HepG2 (cell line): Measurements from ENCODE around the gene KCND3. TPM values are rescaled to one million over a fixed set of nuclear protein-coding genes. Genes with fewer than 3 reads are reported as not detected.

Experiments
- ATAC-seq: fragments of 200-7000 bp; cut with Tn5 transposase; 3 replicates; pipeline ENCODE4 v1.9.1; 2020; ENCODE audit warnings: mild to moderate bottlenecking, moderate library complexity
- BruUV-seq: library from RNA; stranded (reverse); fragments of 400-500 nt; replicated peaks from 2 replicates; lab custom pipeline; 2021; lab: Mats Ljungman, UMichigan
- CTCF ChIA-PET: fragments of 300-600 bp; formaldehyde crosslinking; extraction: SDS; loops from one replicate; lab custom pipeline; 2021; ENCODE audit warnings: low total read pairs, inconsistent platforms, low intra/inter-chr PET ratio; lab: Yijun Ruan, JAX
- POLR2A ChIA-PET: fragments of 350-600 bp; sonication (Branson Sonifier 250); formaldehyde crosslinking; loops from one replicate; lab custom pipeline; 2020; ENCODE audit warnings: antibody characterized with exemption, inconsistent platforms; lab: Yijun Ruan, JAX
- DNase-seq: peaks from one replicate; pipeline ENCODE4 v3.0.0-alpha.2; 2015; ENCODE audit warnings: low spot score
- FAIRE-seq: peaks from 3 replicates; lab custom pipeline; 2011; peaks lifted over from hg19 to GRCh38; lab: Jason Lieb, UNC
- H2AFZ ChIP-seq: one replicate; pipeline ENCODE4 v1.6.1; 2011; ENCODE audit warnings: low read length, inconsistent platforms
- H3K27ac ChIP-seq: fragments of 300-600 bp; 3 replicates; pipeline ENCODE4 v1.8.0; 2011; ENCODE audit warnings: mixed run types, mild to moderate bottlenecking, mixed read lengths, low read length, inconsistent platforms; ENCODE audit not compliant: insufficient read depth; ENCODE audit errors: extremely low read length
- H3K27me3 ChIP-seq, 2 experiments: fragments of 200-600 bp in 1 of 2; 2 replicates in 1 of 2; 3 replicates in 1 of 2; pipeline versions ENCODE4 v1.6.0 to v1.8.0; 2011; ENCODE audit warnings: low read length in 2 of 2, mild to moderate bottlenecking in 2 of 2, moderate library complexity in 2 of 2, inconsistent platforms in 1 of 2; ENCODE audit not compliant: insufficient read depth in 2 of 2, control insufficient read depth in 1 of 2
- H3K36me3 ChIP-seq, 2 experiments: fragments of 200-600 bp in 1 of 2; replicated peaks in 1 of 2; 2 replicates in 1 of 2; 3 replicates in 1 of 2; pipeline versions ENCODE4 v1.5.1 to v1.8.0; 2011; ENCODE audit warnings: low read length in 2 of 2, inconsistent platforms in 1 of 2; ENCODE audit not compliant: insufficient read depth in 2 of 2, control insufficient read depth in 1 of 2
- H3K4me1 ChIP-seq: 2 replicates; pipeline ENCODE4 v1.5.1; 2012; ENCODE audit warnings: low read length, inconsistent platforms; ENCODE audit not compliant: insufficient read depth
- H3K4me2 ChIP-seq: 2 replicates; pipeline ENCODE4 v1.6.0; 2011; ENCODE audit warnings: low read depth, low read length, inconsistent platforms
- H3K4me3 ChIP-seq, 3 experiments: fragments of 200-600 bp in 1 of 3; sonication (generic), shearing (Covaris generic) in 1 of 3; replicated peaks in 1 of 3; 2 replicates each; pipeline ENCODE4 v1.5.1; 2011 to 2016; ENCODE audit warnings: low read length in 3 of 3, inconsistent platforms in 2 of 3, low read depth in 2 of 3, mild to moderate bottlenecking in 2 of 3, control low read depth in 1 of 3, mixed read lengths in 1 of 3; ENCODE audit not compliant: insufficient read depth in 1 of 3
- H3K79me2 ChIP-seq: one replicate; pipeline ENCODE4 v1.6.1; 2011; ENCODE audit warnings: low read length, inconsistent platforms; ENCODE audit not compliant: insufficient read depth
- H3K9ac ChIP-seq: 2 replicates; pipeline ENCODE4 v1.6.0; 2011; ENCODE audit warnings: mild to moderate bottlenecking, low read depth, low read length, inconsistent platforms; ENCODE audit not compliant: insufficient read depth
- H3K9me3 ChIP-seq: 2 replicates; pipeline ENCODE4 v1.5.1; 2012; ENCODE audit warnings: mild to moderate bottlenecking, low read length
- H4K20me1 ChIP-seq: 2 replicates; pipeline ENCODE4 v1.6.0; 2011; ENCODE audit warnings: inconsistent platforms, mild to moderate bottlenecking, low read length, moderate library complexity; ENCODE audit not compliant: insufficient read depth
- GATAD1 ChIP-seq: IDR thresholded peaks from 2 replicates; pipeline ENCODE4 v1.6.1; 2016; ENCODE audit warnings: missing genetic modification reagents, missing compliant biosample characterization
- MAF1 ChIP-seq: sonication (generic); formaldehyde crosslinking; IDR thresholded peaks from 2 replicates; pipeline ENCODE4 v1.5.0; 2020; ENCODE audit warnings: missing genetic modification reagents, borderline replicate concordance
- MAFK ChIP-seq, 2 experiments: IDR thresholded peaks in 1 of 2; conservative IDR thresholded peaks in 1 of 2; 2 replicates each; pipeline ENCODE4 v1.6.1; 2011; ENCODE audit warnings: improper control_type of control experiment in 2 of 2, low read length in 2 of 2
- MBD4 ChIP-seq: IDR thresholded peaks from 2 replicates; pipeline ENCODE4 v1.6.1; 2012; ENCODE audit warnings: low read length, inconsistent platforms, borderline replicate concordance
- NFE2L2 ChIP-seq: fragments of 150-350 bp; IDR thresholded peaks from 2 replicates; pipeline ENCODE4 v1.6.1; 2014; ENCODE audit warnings: low read length
- TCF12 ChIP-seq, 2 experiments: fragments of 450-650 bp in 1 of 2; sonication (generic) in 1 of 2; formaldehyde crosslinking in 1 of 2; IDR thresholded peaks; 2 replicates each; pipeline versions ENCODE4 v1.6.1 to v1.8.0; 2017 to 2022; ENCODE audit warnings: antibody characterized with exemption in 1 of 2, mild to moderate bottlenecking in 1 of 2, missing genetic modification reagents in 1 of 2, moderate library complexity in 1 of 2
- ZFP36 ChIP-seq: fragments of 150-350 bp; IDR thresholded peaks from 2 replicates; pipeline ENCODE4 v1.6.1; 2018; ENCODE audit warnings: borderline replicate concordance, low read length, low read depth; ENCODE audit not compliant: partially characterized antibody
- ZNF790 ChIP-seq: sonication (generic); formaldehyde crosslinking; IDR thresholded peaks from 2 replicates; pipeline ENCODE4 v1.8.0; 2022; ENCODE audit warnings: missing genetic modification reagents, mild to moderate bottlenecking, borderline replicate concordance
- WGBS: methylation state at CpG from one replicate; pipeline ENCODE4 v1.1.6; 2017; ENCODE audit warnings: low lambda C conversion rate; 5-methylcytosine and 5-hydroxymethylcytosine counted together
- in situ Hi-C: cut with HindIII; loops from 2 replicates; pipeline ENCODE4 v1.10.0; 2017; ENCODE audit warnings: low pct_unique_long_range_greater_than_20kb; ENCODE audit not compliant: extremely low pct_ligation_motif_present
- intact Hi-C: fragments of 100-400 bp; cut with micrococcal nuclease; formaldehyde crosslinking; loops from one replicate; pipeline ENCODE4 v1.10.0; 2022; ENCODE audit not compliant: unreplicated experiment
- polyA plus RNA-seq, 8 experiments: library from polyadenylated mRNA; depleted of rRNA in 3 of 8; stranded (reverse) in 7 of 8; unstranded in 1 of 8; fragments of >200 nt; fragmentation: Illumina TruSeq in 4 of 8; extraction: Trizol in 4 of 8; gene quantifications; 2 replicates each; pipeline versions ENCODE4 v1.2.1 to v1.2.3, GENCODE V29; 2011 to 2016; ENCODE audit warnings: low read depth in 4 of 8, missing spikeins in 1 of 8, mixed read lengths in 1 of 8; ENCODE audit not compliant: insufficient read depth in 1 of 8
- total RNA-seq, 5 experiments: library from RNA; depleted of rRNA; stranded (reverse); fragments of >200 nt; fragmentation: Illumina TruSeq; extraction: Trizol; gene quantifications; 2 replicates each; pipeline ENCODE4 v1.2.3, GENCODE V29; 2016; ENCODE audit warnings: low read depth in 1 of 5
- TF ChIP-seq, protein P1 (sequence below): sonication (generic); formaldehyde crosslinking; IDR thresholded peaks from 2 replicates; pipeline ENCODE4 v1.5.0; 2020; ENCODE audit warnings: mild to moderate bottlenecking, low read depth, missing genetic modification reagents, borderline replicate concordance

Gene KCND3
- total and polyA plus RNA-seq, 2 of the 13 experiments (the other 11 are each of a cell fraction or from before 2014, with no cell fraction given), result 0.04 TPM; not detected in 1

DNA sequence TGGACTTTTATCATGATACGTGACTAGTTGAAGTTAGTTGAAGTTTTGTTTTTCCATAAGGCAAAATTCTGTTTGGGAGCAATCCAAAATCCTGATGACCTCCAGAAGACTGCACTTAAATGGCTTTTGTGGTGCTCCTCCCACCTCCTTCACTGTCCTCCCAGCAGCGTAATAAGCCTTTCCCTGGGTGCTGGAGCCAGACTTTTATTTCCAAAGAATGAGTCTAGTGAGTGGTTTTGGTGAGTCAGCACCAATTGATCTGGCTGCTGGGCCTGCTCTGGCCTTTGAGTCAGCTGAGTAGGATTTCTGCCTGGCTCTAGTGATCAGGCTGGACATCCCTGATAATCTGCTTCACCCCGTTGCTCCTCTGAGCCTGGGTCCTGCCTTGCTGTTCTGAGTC, 21.7 kb upstream of the KCND3 start:
- WGBS, result 14% methylated on average over 3 of the region's 3 CpGs
- H3K27ac ChIP-seq, result no peak overlapping the region
- CTCF ChIA-PET, result no interaction called here
- H3K9ac ChIP-seq, result no peak overlapping the region
- H3K4me1 ChIP-seq, result no peaks in the 10 kb centered on the region
- H3K9me3 ChIP-seq, result no peaks in the 10 kb centered on the region
- H3K4me3 ChIP-seq, result no peak overlapping the region
- FAIRE-seq, result no peak
- H2AFZ ChIP-seq, result no peak overlapping the region
- H4K20me1 ChIP-seq, result no peaks in the 10 kb centered on the region
- BruUV-seq, result no TSS peak
- in situ Hi-C loops (no loop called here), intact Hi-C loops (no loop called here)
- H3K4me2 ChIP-seq, result no peak overlapping the region
- POLR2A ChIA-PET, result no interaction called here
- DNase-seq, result no peak
- no peaks in the 10 kb centered on the region for H3K36me3 ChIP-seq
- no peak for ATAC-seq
- TF ChIP-seq MAFK (conservative IDR thresholded peaks at IDR 0.05 in 1 of 2, IDR thresholded peaks at IDR 0.05 in 1 of 2; ENCODE audit: low read length in 2 of 2), result peak; percentile 44 to 51; a peak in 3 of 4 replicates
- no peak for TF ChIP-seq MAF1 (CRISPR knock-in tag)
- 0 out of 5 replicates have a peak, but pooled peaks cover 1 to 5% of the 10 kb centered on the region in 2 experiments for H3K27me3 ChIP-seq
- H3K79me2 ChIP-seq, result no peaks in the 10 kb centered on the region

DNA sequence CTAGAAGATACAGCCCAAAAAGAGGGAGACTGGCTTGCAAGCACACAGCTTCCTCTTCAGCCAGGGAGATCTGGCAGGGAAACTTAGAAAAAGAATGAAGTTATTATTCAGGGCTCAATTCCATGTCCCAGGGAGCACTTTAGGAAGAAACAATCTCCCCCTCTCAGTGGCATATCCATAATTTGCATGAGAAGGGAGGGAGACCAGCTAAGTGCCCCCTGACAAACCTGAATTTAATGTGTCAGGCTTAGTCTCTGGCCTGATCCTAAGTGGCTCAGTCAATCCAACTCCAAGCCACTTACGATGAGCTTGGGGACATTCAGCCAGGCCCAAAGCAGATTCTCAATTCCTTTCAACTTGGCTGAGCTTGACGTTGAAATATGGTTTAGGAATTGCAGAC, 17.7 kb upstream of the KCND3 start:
- Histone ChIP-seq H3K4me1 (no peaks in the 10 kb centered on the region), H4K20me1 (no peaks in the 10 kb centered on the region), H3K4me2 (no peak overlapping the region), H3K79me2 (no peaks in the 10 kb centered on the region), H3K27me3 (no peaks in the 10 kb centered on the region), H2AFZ (no peak overlapping the region), H3K9me3 (no peaks in the 10 kb centered on the region), H3K9ac (no peak overlapping the region), H3K27ac (no peak overlapping the region), H3K4me3 (no peak overlapping the region), H3K36me3 (no peaks in the 10 kb centered on the region)
- in situ Hi-C loops (no loop called here), intact Hi-C loops (loop anchor here (10.0 kb wide), 1 partner anchor 62 kb away; no protein-coding TSS in a partner anchor)
- ChIA-PET POLR2A (no interaction called here), CTCF (no interaction called here)
- ATAC-seq (no peak), DNase-seq (no peak), FAIRE-seq (no peak)
- no TSS peak for BruUV-seq
- no CpG with 5 or more reads among the region's 2 CpGs for WGBS
- TF ChIP-seq TCF12 (IDR thresholded peaks at IDR 0.05) (no peak), TCF12 (CRISPR knock-in tag; IDR thresholded peaks at IDR 0.05) (no peak), ZFP36 (no peak), ZNF790 (CRISPR knock-in tag) (no peak), NFE2L2 (no peak), GATAD1 (CRISPR knock-in tag) (no peak), MBD4 (no peak)
- TF ChIP-seq, protein P1, sequence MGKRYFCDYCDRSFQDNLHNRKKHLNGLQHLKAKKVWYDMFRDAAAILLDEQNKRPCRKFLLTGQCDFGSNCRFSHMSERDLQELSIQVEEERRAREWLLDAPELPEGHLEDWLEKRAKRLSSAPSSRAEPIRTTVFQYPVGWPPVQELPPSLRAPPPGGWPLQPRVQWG (CRISPR knock-in tag), result no peak
